A673 (cell line): ENCODE data around the gene SPTAN1. TPM values are rescaled to one million over a fixed set of nuclear protein-coding genes. Genes with fewer than 3 reads are reported as not detected.

ENCODE experiments used
- BruUV-seq: library from RNA; stranded (reverse); fragments of 400-500 nt; replicated peaks from 2 replicates; lab custom pipeline; 2021; lab: Mats Ljungman, UMichigan
- CTCF ChIA-PET: fragments of 300-600 bp; sonication (Branson Sonifier 250); formaldehyde crosslinking; loops from one replicate; lab custom pipeline; 2022; ENCODE audit warnings: antibody characterized with exemption; lab: Charles Lee
- POLR2A ChIA-PET: fragments of 300-600 bp; sonication (Branson Sonifier 250); formaldehyde crosslinking; loops from one replicate; lab custom pipeline; 2022; ENCODE audit warnings: antibody characterized with exemption; ENCODE audit not compliant: low non-redundant PET; lab: Charles Lee
- DNase-seq: peaks from one replicate; pipeline ENCODE4 v3.0.0-alpha.2; 2015; ENCODE audit warnings: low spot score
- H3K27ac ChIP-seq: fragments of 200-600 bp; sonication (generic); 2 replicates; pipeline ENCODE4 v1.5.1; 2016; ENCODE audit warnings: mixed run types, low read depth, mild to moderate bottlenecking, mixed read lengths, antibody characterized with exemption, low read length; ENCODE audit not compliant: poor library complexity, severe bottlenecking
- H3K27me3 ChIP-seq: fragments of 200-600 bp; sonication (generic); replicated peaks from 2 replicates; pipeline ENCODE4 v1.6.1; 2017; ENCODE audit warnings: mixed run types, low read depth, mild to moderate bottlenecking, mixed read lengths, antibody characterized with exemption, low read length; ENCODE audit not compliant: insufficient read depth, poor library complexity
- H3K36me3 ChIP-seq: fragments of 200-600 bp; sonication (generic); 2 replicates; pipeline ENCODE4 v1.6.1; 2016; ENCODE audit warnings: mixed run types, mild to moderate bottlenecking, mixed read lengths, antibody characterized with exemption, low read length; ENCODE audit not compliant: insufficient read depth, poor library complexity, severe bottlenecking
- H3K4me1 ChIP-seq: fragments of 200-600 bp; sonication (generic); 2 replicates; pipeline ENCODE4 v1.6.1; 2017; ENCODE audit warnings: mixed run types, mild to moderate bottlenecking, mixed read lengths, antibody characterized with exemption, low read length; ENCODE audit not compliant: insufficient read depth, poor library complexity, severe bottlenecking
- H3K4me3 ChIP-seq: fragments of 200-600 bp; sonication (generic); 2 replicates; pipeline ENCODE4 v1.5.1; 2016; ENCODE audit warnings: low read depth, mixed run types, mild to moderate bottlenecking, mixed read lengths, low read length; ENCODE audit not compliant: poor library complexity, severe bottlenecking
- H3K9me3 ChIP-seq: fragments of 200-600 bp; sonication (generic); 2 replicates; pipeline ENCODE4 v1.6.1; 2016; ENCODE audit warnings: mixed run types, low read depth, mild to moderate bottlenecking, mixed read lengths, antibody characterized with exemption, low read length; ENCODE audit not compliant: poor library complexity, severe bottlenecking
- CTCF ChIP-seq: fragments of 300-800, 200-600 bp; sonication (generic); conservative IDR thresholded peaks from 2 replicates; pipeline ENCODE4 v1.5.1; 2017; ENCODE audit warnings: low read depth, mild to moderate bottlenecking, antibody characterized with exemption, low read length, moderate library complexity, mixed read lengths
- EZH2 ChIP-seq: fragments of 200-600 bp; sonication (generic); IDR thresholded peaks from 2 replicates; pipeline ENCODE4 v1.6.1; 2017; ENCODE audit warnings: borderline replicate concordance, low read depth, mild to moderate bottlenecking, mixed read lengths, antibody characterized with exemption, low read length; ENCODE audit not compliant: poor library complexity, severe bottlenecking
- intact Hi-C: fragments of 100-400 bp; cut with micrococcal nuclease; formaldehyde crosslinking; loops from one replicate; pipeline ENCODE4 v1.10.0; 2022; ENCODE audit not compliant: unreplicated experiment
- total RNA-seq: library from RNA; stranded (reverse); gene quantifications from 2 replicates; pipeline ENCODE4 v1.2.3, GENCODE V29; 2021

Gene SPTAN1
- total RNA-seq, 1 experiment from 2014 or later, result 262 TPM

- no peak overlapping the region for H3K27ac ChIP-seq
- peaks cover 87% of the 10 kb centered on the region for H3K36me3 ChIP-seq
- TF ChIP-seq CTCF (no peak), EZH2 (no peak)
- no peaks in the 10 kb centered on the region for H3K27me3 ChIP-seq
- H3K4me1 ChIP-seq, result no peaks in the 10 kb centered on the region
- no peak for DNase-seq
- no peaks in the 10 kb centered on the region for H3K9me3 ChIP-seq
- intact Hi-C loops, result no loop called here
- no peak overlapping the region for H3K4me3 ChIP-seq
- BruUV-seq, result no TSS peak
- CTCF ChIA-PET, result interaction anchor here (0.6 kb wide), 1 partner anchor 902 kb away, joined by 5 read pairs; no protein-coding TSS in a partner anchor
- POLR2A ChIA-PET, result interaction anchor here (0.6 kb wide), 1 partner anchor 15 kb away, joined by 3 read pairs; no protein-coding TSS in a partner anchor
Measured at GRCh38 chr9:128593856-128594255, 41.5 kb downstream of the SPTAN1 start.

- POLR2A ChIA-PET, result interaction anchor here (0.7 kb wide), 1 partner anchor 14 kb away, joined by 4 read pairs; no protein-coding TSS in a partner anchor
- H3K9me3 ChIP-seq, result no peaks in the 10 kb centered on the region
- H3K4me3 ChIP-seq, result no peak overlapping the region
- H3K4me1 ChIP-seq, result no peaks in the 10 kb centered on the region
- no TSS peak for BruUV-seq
- no peaks in the 10 kb centered on the region for H3K27me3 ChIP-seq
- no peak for DNase-seq
- CTCF ChIA-PET, result no interaction called here
- peaks cover 88% of the 10 kb centered on the region for H3K36me3 ChIP-seq
- TF ChIP-seq EZH2 (no peak), CTCF (no peak)
- H3K27ac ChIP-seq, result no peak overlapping the region
- intact Hi-C loops, result no loop called here
Measured at GRCh38 chr9:128595471-128595870, 43.1 kb downstream of the SPTAN1 start.

- Histone ChIP-seq H3K36me3 (peaks cover 78% of the 10 kb centered on the region), H3K27me3 (no peaks in the 10 kb centered on the region), H3K27ac (no peak overlapping the region), H3K4me3 (no peak overlapping the region), H3K4me1 (no peaks in the 10 kb centered on the region), H3K9me3 (no peaks in the 10 kb centered on the region)
- CTCF ChIA-PET, result no interaction called here
- intact Hi-C loops, result no loop called here
- POLR2A ChIA-PET, result no interaction called here
- BruUV-seq, result no TSS peak
- TF ChIP-seq EZH2 (no peak), CTCF (no peak)
- DNase-seq, result no peak
Measured at GRCh38 chr9:128600099-128600498, 47.7 kb downstream of the SPTAN1 start.
